IMR-90 (cell line): ENCODE data around the gene FKTN. TPM values are rescaled to one million over a fixed set of nuclear protein-coding genes. Genes with fewer than 3 reads are reported as not detected.

Experiments
- ATAC-seq: fragments of 200-7000 bp; cut with Tn5 transposase; 2 replicates; pipeline ENCODE4 v1.9.1; 2020; ENCODE audit warnings: low read depth, mild to moderate bottlenecking, moderate library complexity
- BruUV-seq: library from RNA; stranded (reverse); fragments of 400-500 nt; replicated peaks from 2 replicates; lab custom pipeline; 2021; lab: Mats Ljungman, UMichigan
- CTCF ChIA-PET: fragments of 300-600 bp; formaldehyde crosslinking; extraction: SDS; loops from one replicate; lab custom pipeline; 2021; ENCODE audit warnings: antibody characterized with exemption; lab: Yijun Ruan, JAX
- POLR2A ChIA-PET: fragments of 300-600 bp; sonication (Branson Sonifier 250); formaldehyde crosslinking; loops from one replicate; lab custom pipeline; 2022; ENCODE audit warnings: antibody characterized with exemption; ENCODE audit not compliant: unreplicated experiment; lab: Charles Lee
- DNase-seq: peaks from one replicate; pipeline ENCODE4 v3.0.0; 2013
- H2AFZ ChIP-seq: replicated peaks from 2 replicates; pipeline ENCODE3; 2013; ENCODE audit warnings: low read length, mild to moderate bottlenecking; ENCODE audit not compliant: poor library complexity
- H2AK5ac ChIP-seq: 2 replicates; pipeline ENCODE4 v1.6.1; 2013; ENCODE audit warnings: low read depth, low read length, inconsistent platforms
- H2AK9ac ChIP-seq: replicated peaks from 2 replicates; pipeline ENCODE3; 2013; ENCODE audit warnings: mild to moderate bottlenecking, low read depth, low read length, moderate library complexity; ENCODE audit not compliant: poor library complexity
- H2BK120ac ChIP-seq: 2 replicates; pipeline ENCODE4 v1.6.1; 2013; ENCODE audit warnings: low read depth, low read length, inconsistent platforms
- H2BK15ac ChIP-seq: 3 replicates; pipeline ENCODE4 v1.6.1; 2013; ENCODE audit warnings: low read depth, low read length, inconsistent platforms
- H2BK20ac ChIP-seq: 2 replicates; pipeline ENCODE4 v1.6.1; 2013; ENCODE audit warnings: low read depth, mild to moderate bottlenecking, inconsistent platforms, low read length, moderate library complexity
- H2BK5ac ChIP-seq: 2 replicates; pipeline ENCODE4 v1.6.1; 2013; ENCODE audit warnings: mild to moderate bottlenecking, low read depth, low read length, inconsistent platforms; ENCODE audit not compliant: poor library complexity, severe bottlenecking
- H3K14ac ChIP-seq: replicated peaks from 2 replicates; pipeline ENCODE4 v1.6.1; 2013; ENCODE audit warnings: low read depth, low read length, inconsistent platforms
- H3K18ac ChIP-seq: 2 replicates; pipeline ENCODE4 v1.6.1; 2013; ENCODE audit warnings: low read depth, low read length, control low read depth
- H3K23ac ChIP-seq: 2 replicates; pipeline ENCODE4 v1.6.1; 2013; ENCODE audit warnings: low read depth, low read length, inconsistent platforms
- H3K27ac ChIP-seq: 2 replicates; pipeline ENCODE4 v1.5.1; 2013; ENCODE audit warnings: mild to moderate bottlenecking, control low read depth, low read length; ENCODE audit not compliant: insufficient read depth
- H3K27me3 ChIP-seq: 2 replicates; pipeline ENCODE4 v1.6.1; 2013; ENCODE audit warnings: low read length; ENCODE audit not compliant: control insufficient read depth, insufficient read depth
- H3K36me3 ChIP-seq: 2 replicates; pipeline ENCODE4 v1.6.1; 2013; ENCODE audit warnings: low read length, mixed read lengths; ENCODE audit not compliant: control insufficient read depth, insufficient read depth
- H3K4ac ChIP-seq: 2 replicates; pipeline ENCODE4 v1.6.1; 2013; ENCODE audit warnings: low read depth, low read length, inconsistent platforms
- H3K4me1 ChIP-seq: 2 replicates; pipeline ENCODE4 v1.6.1; 2013; ENCODE audit warnings: low read length, mixed read lengths; ENCODE audit not compliant: control insufficient read depth, insufficient read depth
- H3K4me2 ChIP-seq: 2 replicates; pipeline ENCODE4 v1.6.1; 2013; ENCODE audit warnings: low read depth, mild to moderate bottlenecking, control low read depth, low read length, moderate library complexity
- H3K4me3 ChIP-seq: 2 replicates; pipeline ENCODE4 v1.5.1; 2013; ENCODE audit warnings: low read depth, mild to moderate bottlenecking, control low read depth, low read length, moderate library complexity; ENCODE audit not compliant: insufficient read depth
- H3K56ac ChIP-seq: 2 replicates; pipeline ENCODE4 v1.6.1; 2013; ENCODE audit warnings: low read length, inconsistent platforms; ENCODE audit not compliant: insufficient read depth; ENCODE audit errors: extremely low read depth
- H3K79me1 ChIP-seq, 2 experiments: 2 replicates each; pipeline ENCODE4 v1.6.1; 2013; ENCODE audit warnings: low read length in 2 of 2, inconsistent platforms in 1 of 2, low read depth in 1 of 2
- H3K9ac ChIP-seq: 2 replicates; pipeline ENCODE4 v1.6.1; 2013; ENCODE audit warnings: low read depth, low read length, control low read depth
- H3K9me1 ChIP-seq: 2 replicates; pipeline ENCODE4 v1.6.1; 2013; ENCODE audit warnings: low read length, inconsistent platforms; ENCODE audit not compliant: insufficient read depth
- H3K9me3 ChIP-seq: 2 replicates; pipeline ENCODE4 v1.6.1; 2013; ENCODE audit warnings: low read length; ENCODE audit not compliant: control insufficient read depth, insufficient read depth
- H4K20me1 ChIP-seq: 2 replicates; pipeline ENCODE4 v1.6.1; 2013; ENCODE audit warnings: low read length, inconsistent platforms; ENCODE audit not compliant: insufficient read depth
- H4K5ac ChIP-seq: 2 replicates; pipeline ENCODE4 v1.6.1; 2013; ENCODE audit warnings: mild to moderate bottlenecking, low read depth, low read length, control low read depth
- H4K8ac ChIP-seq, 2 experiments: 2 replicates each; pipeline ENCODE4 v1.6.1; 2013; ENCODE audit warnings: low read depth in 2 of 2, low read length in 2 of 2, control low read depth in 1 of 2, inconsistent platforms in 1 of 2
- H4K91ac ChIP-seq: 2 replicates; pipeline ENCODE4 v1.6.1; 2013; ENCODE audit warnings: low read depth, low read length, inconsistent platforms; ENCODE audit not compliant: insufficient read depth
- BHLHE40 ChIP-seq: fragments of 150-350 bp; IDR thresholded peaks from 2 replicates; pipeline ENCODE4 v1.6.1; 2016; ENCODE audit warnings: mild to moderate bottlenecking, low read depth, low read length
- CEBPB ChIP-seq: IDR thresholded peaks from 2 replicates; pipeline ENCODE4 v1.6.1; 2012; ENCODE audit warnings: low read depth, low read length, improper control_type of control experiment
- CHD1 ChIP-seq: IDR thresholded peaks from 2 replicates; pipeline ENCODE4 v1.6.1; 2012; ENCODE audit warnings: low read depth, low read length, improper control_type of control experiment
- CTCF ChIP-seq: conservative IDR thresholded peaks from 2 replicates; pipeline ENCODE4 v1.5.1; 2012; ENCODE audit warnings: mild to moderate bottlenecking, low read depth, low read length, improper control_type of control experiment
- ELK1 ChIP-seq: fragments of 150-350 bp; IDR thresholded peaks from 2 replicates; pipeline ENCODE4 v1.6.1; 2016; ENCODE audit warnings: low read depth, mild to moderate bottlenecking, low read length, moderate library complexity, borderline replicate concordance
- FOS ChIP-seq: fragments of 150-350 bp; IDR thresholded peaks from 2 replicates; pipeline ENCODE4 v1.6.1; 2016; ENCODE audit warnings: low read depth, low read length
- MAFK ChIP-seq: IDR thresholded peaks from 2 replicates; pipeline ENCODE4 v1.6.1; 2012; ENCODE audit warnings: low read depth, low read length, improper control_type of control experiment
- MAZ ChIP-seq: IDR thresholded peaks from 2 replicates; pipeline ENCODE4 v1.6.1; 2012; ENCODE audit warnings: low read depth, mild to moderate bottlenecking, low read length, improper control_type of control experiment, moderate library complexity, borderline replicate concordance
- MXI1 ChIP-seq: IDR thresholded peaks from 2 replicates; pipeline ENCODE4 v1.6.1; 2012; ENCODE audit warnings: low read depth, mild to moderate bottlenecking, low read length, moderate library complexity, borderline replicate concordance
- NFE2L2 ChIP-seq: fragments of 150-350 bp; IDR thresholded peaks from 2 replicates; pipeline ENCODE4 v1.6.1; 2016; ENCODE audit warnings: low read depth, mild to moderate bottlenecking, low read length
- POLR2A ChIP-seq: IDR thresholded peaks from 2 replicates; pipeline ENCODE4 v1.6.1; 2012; ENCODE audit warnings: mild to moderate bottlenecking, low read depth, low read length
- RAD21 ChIP-seq: IDR thresholded peaks from 2 replicates; pipeline ENCODE4 v1.6.1; 2012; ENCODE audit warnings: low read length, improper control_type of control experiment
- RCOR1 ChIP-seq: IDR thresholded peaks from 2 replicates; pipeline ENCODE4 v1.6.1; 2012; ENCODE audit warnings: mild to moderate bottlenecking, low read length, improper control_type of control experiment; ENCODE audit not compliant: insufficient replicate concordance
- RFX5 ChIP-seq: IDR thresholded peaks from 2 replicates; pipeline ENCODE4 v1.8.0; 2012; ENCODE audit warnings: low read depth, mild to moderate bottlenecking, low read length, moderate library complexity
- SMC3 ChIP-seq: fragments of 150-350 bp; IDR thresholded peaks from 2 replicates; pipeline ENCODE4 v1.6.1; 2016; ENCODE audit warnings: low read depth, mild to moderate bottlenecking, antibody characterized with exemption, low read length, moderate library complexity
- USF2 ChIP-seq: fragments of 150-350 bp; IDR thresholded peaks from 2 replicates; pipeline ENCODE4 v1.6.1; 2017; ENCODE audit warnings: mild to moderate bottlenecking, antibody characterized with exemption, low read length, low read depth
- WGBS, 2 experiments: methylation state at CpG; one replicate each; pipeline versions ENCODE4 v1.1.5 to v1.1.7; 2013; ENCODE audit warnings: missing lambda C conversion rate in 2 of 2; ENCODE audit not compliant: insufficient read length in 1 of 2; ENCODE audit errors: extremely low coverage in 2 of 2; 5-methylcytosine and 5-hydroxymethylcytosine counted together
- dilution Hi-C: fragments of 300-500 bp; cut with HindIII; formaldehyde crosslinking; loops from one replicate; pipeline ENCODE4 v1.14.3; 2018; ENCODE audit warnings: low sequenced_read_pairs; ENCODE audit not compliant: unreplicated experiment
- in situ Hi-C: fragments of 300-500 bp; cut with MboI; formaldehyde crosslinking; loops from 3 replicates; pipeline ENCODE4 v1.14.3; 2019; ENCODE audit warnings: low sequenced_read_pairs, inconsistent platforms, mixed read lengths
- intact Hi-C: fragments of 100-400 bp; cut with micrococcal nuclease; formaldehyde crosslinking; loops from 2 replicates; pipeline ENCODE4 v1.10.0; 2022
- polyA plus RNA-seq, 3 experiments: library from polyadenylated mRNA; depleted of rRNA; stranded (reverse); fragments of >200 nt; gene quantifications; 2 replicates each; pipeline ENCODE4 v1.2.3, GENCODE V29; 2012; ENCODE audit warnings: low replicate concordance in 1 of 3
- total RNA-seq: library from RNA; depleted of rRNA; stranded (reverse); fragments of >200 nt; gene quantifications from 2 replicates; pipeline ENCODE4 v1.2.3, GENCODE V29; 2012

FKTN gene
- total and polyA plus RNA-seq, 2 of the 4 experiments (the other 2 are of a cell fraction), result 8.6 to 20.3 TPM

GRCh38 chr9:105633411-105633810 is 75.5 kb downstream of the FKTN start:
- Histone ChIP-seq H4K8ac (no peak overlapping the region), H3K27me3 (no peaks in the 10 kb centered on the region), H2AFZ (no peak overlapping the region), H3K79me1 (no peaks in the 10 kb centered on the region), H4K5ac (no peak overlapping the region), H3K36me3 (peaks cover 3% of the 10 kb centered on the region; the same call in 1 of the 2 replicates), H3K23ac (no peak overlapping the region), H3K4me2 (no peak overlapping the region), H3K9ac (no peak overlapping the region), H4K91ac (no peak overlapping the region), H4K20me1 (no peaks in the 10 kb centered on the region), H3K4me3 (no peak overlapping the region), H3K56ac (no peak overlapping the region), H3K4me1 (no peaks in the 10 kb centered on the region), H2BK15ac (no peak overlapping the region), H3K4ac (no peak overlapping the region), H3K14ac (no peak overlapping the region), H3K9me3 (no peaks in the 10 kb centered on the region), H3K9me1 (no peaks in the 10 kb centered on the region), H2BK5ac (no peak overlapping the region), H2AK9ac (no peak overlapping the region), H3K18ac (no peak overlapping the region), H2BK120ac (no peak overlapping the region), H2BK20ac (no peak overlapping the region), H2AK5ac (no peak overlapping the region), H3K27ac (no peak overlapping the region)
- POLR2A ChIA-PET, result no interaction called here
- no peak for ATAC-seq
- CTCF ChIA-PET, result interaction anchor here (0.6 kb wide), 2 partner anchors 12 to 101 kb away, joined by 3 to 4 read pairs; no protein-coding TSS in a partner anchor
- intact Hi-C loops (no loop called here), dilution Hi-C loops (no loop called here), in situ Hi-C loops (no loop called here)
- TF ChIP-seq USF2 (no peak), RAD21 (no peak), POLR2A (no peak), CHD1 (no peak), BHLHE40 (no peak), NFE2L2 (no peak), SMC3 (no peak), MXI1 (no peak), MAZ (no peak), CEBPB (no peak), RFX5 (no peak), ELK1 (no peak), FOS (no peak), CTCF (no peak), RCOR1 (no peak), MAFK (no peak)
- DNase-seq, result no peak
- no TSS peak for BruUV-seq
- WGBS, 2 experiments, result 100% methylated on average over 1 of the region's 3 CpGs; no CpG with 5 or more reads in 1 of the 2 experiments
